BJ (cell line): ENCODE data around the gene BCL2L1. TPM values are rescaled to one million over a fixed set of nuclear protein-coding genes. Genes with fewer than 3 reads are reported as not detected.
"Not testable (repeated sequence)": the region's sequence is repeated elsewhere in the genome, so short reads cannot be mapped to it uniquely, and the experiment has no call there.

Source experiments
- CTCF ChIA-PET: fragments of 350-600 bp; formaldehyde crosslinking; extraction: SDS; loops from one replicate; lab custom pipeline; 2021; ENCODE audit warnings: antibody characterized with exemption, inconsistent platforms; lab: Yijun Ruan, JAX
- POLR2A ChIA-PET: fragments of 300-600 bp; sonication (Branson Sonifier 250); formaldehyde crosslinking; extraction: SDS; loops from one replicate; lab custom pipeline; 2021; ENCODE audit warnings: antibody characterized with exemption; lab: Charles Lee
- DNase-seq: peaks from one replicate; pipeline ENCODE4 v3.0.0-alpha.2; 2011; ENCODE audit warnings: low read depth
- H3K27me3 ChIP-seq: 2 replicates; pipeline ENCODE4 v1.6.0; 2011; ENCODE audit warnings: low read length; ENCODE audit not compliant: control insufficient read depth, insufficient read depth
- H3K36me3 ChIP-seq: 2 replicates; pipeline ENCODE4 v1.5.1; 2011; ENCODE audit warnings: low read length; ENCODE audit not compliant: control insufficient read depth, insufficient read depth
- H3K4me3 ChIP-seq: 2 replicates; pipeline ENCODE4 v1.5.1; 2011; ENCODE audit warnings: low read depth, mild to moderate bottlenecking, control low read depth, low read length
- polyA plus RNA-seq: library from polyadenylated mRNA; depleted of rRNA; stranded (reverse); fragments of >200 nt; gene quantifications from 2 replicates; pipeline ENCODE4 v1.2.3, GENCODE V29; 2011
- TF ChIP-seq, protein P1 (sequence below): IDR thresholded peaks from 2 replicates; pipeline ENCODE4 v1.5.1; 2011; ENCODE audit warnings: low read depth, mild to moderate bottlenecking, control low read depth, inconsistent platforms, low read length, moderate library complexity; ENCODE audit not compliant: insufficient read depth

BCL2L1 gene
- polyA plus RNA-seq, 1 experiment, result 90.7 TPM

- DNase-seq, result no peak
- Histone ChIP-seq H3K27me3 (no peaks in the 10 kb centered on the region), H3K36me3 (no peaks in the 10 kb centered on the region), H3K4me3 (no peak overlapping the region)
- ChIA-PET POLR2A (interaction anchor here (0.5 kb wide), 1 partner anchor 90 kb away, joined by 5 read pairs; the partner anchor contains the start of gene BCL2L1), CTCF (interaction anchor here (1.1 to 4.8 kb wide), 10 partner anchors 11 to 95 kb away, joined by 4 to 73 read pairs (median 22); partner anchors contain the start of gene BCL2L1)
- TF ChIP-seq, protein P1, sequence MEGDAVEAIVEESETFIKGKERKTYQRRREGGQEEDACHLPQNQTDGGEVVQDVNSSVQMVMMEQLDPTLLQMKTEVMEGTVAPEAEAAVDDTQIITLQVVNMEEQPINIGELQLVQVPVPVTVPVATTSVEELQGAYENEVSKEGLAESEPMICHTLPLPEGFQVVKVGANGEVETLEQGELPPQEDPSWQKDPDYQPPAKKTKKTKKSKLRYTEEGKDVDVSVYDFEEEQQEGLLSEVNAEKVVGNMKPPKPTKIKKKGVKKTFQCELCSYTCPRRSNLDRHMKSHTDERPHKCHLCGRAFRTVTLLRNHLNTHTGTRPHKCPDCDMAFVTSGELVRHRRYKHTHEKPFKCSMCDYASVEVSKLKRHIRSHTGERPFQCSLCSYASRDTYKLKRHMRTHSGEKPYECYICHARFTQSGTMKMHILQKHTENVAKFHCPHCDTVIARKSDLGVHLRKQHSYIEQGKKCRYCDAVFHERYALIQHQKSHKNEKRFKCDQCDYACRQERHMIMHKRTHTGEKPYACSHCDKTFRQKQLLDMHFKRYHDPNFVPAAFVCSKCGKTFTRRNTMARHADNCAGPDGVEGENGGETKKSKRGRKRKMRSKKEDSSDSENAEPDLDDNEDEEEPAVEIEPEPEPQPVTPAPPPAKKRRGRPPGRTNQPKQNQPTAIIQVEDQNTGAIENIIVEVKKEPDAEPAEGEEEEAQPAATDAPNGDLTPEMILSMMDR, result no peak
Observed at GRCh38 chr20:31632548-31633338, 89.9 kb downstream of the BCL2L1 start.

DNA sequence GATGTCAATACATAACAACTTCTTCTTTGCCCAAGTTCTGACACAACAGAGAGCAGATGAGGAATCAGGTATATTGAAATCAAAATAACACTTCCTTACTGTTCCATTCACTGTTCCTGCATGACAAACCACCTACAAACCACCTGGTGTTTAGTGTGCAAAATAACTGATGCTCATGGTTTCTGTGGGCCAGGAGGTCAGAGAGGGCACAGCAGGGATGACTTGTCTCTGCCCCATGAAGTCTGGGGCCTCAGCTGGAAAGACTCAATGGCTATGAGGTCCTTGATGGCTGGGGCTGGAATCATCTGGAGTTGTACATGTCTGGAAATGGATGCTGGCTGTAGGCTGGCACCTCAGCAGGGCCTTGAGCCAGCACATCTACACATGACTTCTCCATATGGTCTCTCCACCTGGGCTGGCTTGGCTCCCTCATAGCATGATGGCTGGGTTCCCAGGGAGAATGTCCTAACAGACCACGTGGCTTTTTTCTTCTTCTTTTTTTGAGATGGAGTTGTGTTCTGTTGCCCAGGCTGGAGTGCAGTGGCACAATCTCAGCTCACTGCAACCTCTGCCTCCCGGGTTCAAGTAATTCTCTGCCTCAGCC, 92.4 kb downstream of the BCL2L1 start:
- DNase-seq, result no peak
- TF ChIP-seq, protein P1, result no peak
- no peaks in the 10 kb centered on the region for H3K36me3 ChIP-seq
- no peaks in the 10 kb centered on the region for H3K27me3 ChIP-seq
- H3K4me3 ChIP-seq, result no peak overlapping the region
- ChIA-PET POLR2A (interaction anchor here (0.7 kb wide), 1 partner anchor 8 kb away, joined by 9 read pairs; no protein-coding TSS in a partner anchor), CTCF (interaction anchor here (1.0 to 2.1 kb wide), 3 partner anchors 17 to 93 kb away, joined by 3 to 8 read pairs (median 6); no protein-coding TSS in a partner anchor)

DNA sequence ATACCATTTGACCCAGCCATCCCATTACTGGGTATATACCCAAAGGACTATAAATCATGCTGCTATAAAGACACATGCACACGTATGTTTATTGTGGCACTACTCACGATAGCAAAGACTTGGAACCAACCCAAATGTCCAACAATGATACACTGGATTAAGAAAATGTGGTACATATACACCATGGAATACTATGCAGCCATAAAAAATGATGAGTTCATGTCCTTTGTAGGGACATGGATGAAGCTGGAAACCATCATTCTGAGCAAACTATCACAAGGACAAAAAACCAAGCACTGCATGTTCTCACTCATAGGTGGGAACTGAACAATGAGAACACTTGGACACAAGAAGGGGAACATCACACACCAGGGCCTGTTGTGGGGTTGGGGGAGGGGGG, 94.6 kb downstream of the BCL2L1 start:
- POLR2A ChIA-PET, result not testable (repeated sequence)

GRCh38 chr20:31626534-31626933, 96.1 kb downstream of the BCL2L1 start:
- POLR2A ChIA-PET, result not testable (repeated sequence)

More for the DNA sequence above, 94.6 kb downstream of the BCL2L1 start:
- H3K4me3 ChIP-seq, DNase-seq, H3K36me3 ChIP-seq, CTCF ChIA-PET, H3K27me3 ChIP-seq: not testable (repeated sequence)

GRCh38 chr20:31623123-31623505, 99.6 kb downstream of the BCL2L1 start:
- H3K36me3 ChIP-seq, POLR2A ChIA-PET, DNase-seq, H3K4me3 ChIP-seq, H3K27me3 ChIP-seq: not testable (repeated sequence)
- CTCF ChIA-PET, result interaction anchor here (1.3 to 1.6 kb wide), 2 partner anchors 10 to 61 kb away, joined by 4 to 7 read pairs; no protein-coding TSS in a partner anchor

More at GRCh38 chr20:31626534-31626933, 96.1 kb downstream of the BCL2L1 start:
- not testable (repeated sequence) for H3K27me3 ChIP-seq, DNase-seq, H3K4me3 ChIP-seq, H3K36me3 ChIP-seq
- CTCF ChIA-PET, result interaction anchor here (1.4 to 3.0 kb wide), 3 partner anchors 8 to 97 kb away, joined by 3 to 15 read pairs (median 4); no protein-coding TSS in a partner anchor

DNA sequence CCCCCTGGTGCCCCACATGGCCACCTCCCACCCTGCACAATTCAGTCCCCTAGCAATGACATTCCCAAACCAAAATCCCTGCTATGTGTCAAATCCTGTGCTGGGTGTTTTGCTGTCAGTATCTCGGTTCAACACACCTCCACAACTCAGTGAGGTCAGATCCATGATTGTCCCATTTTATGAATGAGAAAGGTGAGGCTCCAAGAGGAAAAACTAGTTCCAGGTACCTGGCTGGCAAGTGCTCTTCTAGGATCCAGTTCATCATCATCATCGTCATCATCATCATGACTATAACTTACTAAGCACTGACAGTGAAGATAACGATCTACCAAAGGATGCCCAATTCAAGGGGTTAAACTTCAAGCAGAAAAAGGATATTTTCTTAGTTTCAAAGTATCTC, 102.4 kb downstream of the BCL2L1 start:
- POLR2A ChIA-PET, result no interaction called here
- Histone ChIP-seq H3K4me3 (no peak overlapping the region), H3K27me3 (no peaks in the 10 kb centered on the region), H3K36me3 (no peaks in the 10 kb centered on the region)
- TF ChIP-seq, protein P1, result no peak
- CTCF ChIA-PET, result interaction anchor here (20.1 kb wide), 1 partner anchor 63 kb away, joined by 667 read pairs; no protein-coding TSS in a partner anchor
- no peak for DNase-seq
